T-cell (primary cell): ENCODE data around the gene TRMT61A. TPM values are rescaled to one million over a fixed set of nuclear protein-coding genes. Genes with fewer than 3 reads are reported as not detected.

ENCODE experiments used
- ATAC-seq, 4 experiments: fragments of 200-7000 bp in 3 of 4; fragments of 150-1000 bp in 1 of 4; cut with Tn5 transposase; replicated peaks in 1 of 4; 1 replicate in 3 of 4; 2 replicates in 1 of 4; pipeline ENCODE4 v1.10.0; 2021; ENCODE audit warnings: moderate library complexity in 3 of 4, mild to moderate bottlenecking in 2 of 4, moderate number of reproducible peaks in 1 of 4
- CTCF ChIA-PET, 2 donors: fragments of 300-600 bp; sonication (Branson Sonifier 250); formaldehyde crosslinking; loops; one replicate each; lab custom pipeline; 2022; ENCODE audit warnings: antibody characterized with exemption in 2 of 2; lab: Charles Lee
- POLR2A ChIA-PET, 2 donors: fragments of 300-600 bp; sonication (Branson Sonifier 250); formaldehyde crosslinking; loops; one replicate each; lab custom pipeline; 2022; ENCODE audit warnings: antibody characterized with exemption in 2 of 2; lab: Charles Lee
- DNase-seq, 35 experiments: peaks; one replicate each; pipeline versions ENCODE4 v3.0.0 to v3.0.0-alpha.2; 2013 to 2023
- H3K27ac ChIP-seq: one replicate; pipeline ENCODE4 v1.5.1; 2013; ENCODE audit warnings: low read length
- H3K27me3 ChIP-seq, 2 experiments: replicated peaks in 1 of 2; 1 replicate in 1 of 2; 2 replicates in 1 of 2; pipeline versions ENCODE4 v1.6.1 to v1.7.0; 2013; ENCODE audit warnings: low read length in 1 of 2, mixed read lengths in 1 of 2; ENCODE audit not compliant: control insufficient read depth in 2 of 2, insufficient read depth in 2 of 2; ENCODE audit errors: extremely low read depth in 1 of 2
- H3K36me3 ChIP-seq, 2 donors: 1 replicate in 1 of 2; 2 replicates in 1 of 2; pipeline versions ENCODE4 v1.6.1 to v1.7.0; 2013; ENCODE audit warnings: low read length in 1 of 2; ENCODE audit not compliant: control insufficient read depth in 2 of 2, insufficient read depth in 1 of 2; ENCODE audit errors: extremely low read depth in 1 of 2
- H3K4me1 ChIP-seq, 2 experiments: 1 replicate in 1 of 2; 2 replicates in 1 of 2; pipeline versions ENCODE4 v1.6.1 to v1.7.0; 2013; ENCODE audit warnings: low read length in 2 of 2, mixed read lengths in 1 of 2; ENCODE audit not compliant: insufficient read depth in 2 of 2, control insufficient read depth in 1 of 2; ENCODE audit errors: extremely low read depth in 1 of 2
- H3K4me3 ChIP-seq, 2 donors: 1 replicate in 1 of 2; 2 replicates in 1 of 2; pipeline versions ENCODE4 v1.5.1 to v1.7.0; 2013; ENCODE audit warnings: mild to moderate bottlenecking in 2 of 2, low read length in 1 of 2, moderate library complexity in 1 of 2; ENCODE audit not compliant: control insufficient read depth in 1 of 2; ENCODE audit errors: extremely low read depth in 1 of 2
- H3K9me3 ChIP-seq: 2 replicates; pipeline ENCODE4 v1.7.0; 2013
- H3K27ac Mint-ChIP-seq, 2 donors: one replicate each; pipeline ENCODE4 v1.8.0; 2020 to 2021; ENCODE audit warnings: mild to moderate bottlenecking in 2 of 2, mixed read lengths in 2 of 2
- H3K27me3 Mint-ChIP-seq, 2 donors: one replicate each; pipeline ENCODE4 v1.8.0; 2021 to 2022; ENCODE audit warnings: mixed read lengths in 2 of 2
- H3K36me3 Mint-ChIP-seq: one replicate; pipeline ENCODE4 v1.8.0; 2021; ENCODE audit warnings: mixed read lengths
- H3K4me1 Mint-ChIP-seq, 3 donors: one replicate each; pipeline ENCODE4 v1.8.0; 2020 to 2022; ENCODE audit warnings: mixed read lengths in 3 of 3, mild to moderate bottlenecking in 1 of 3
- H3K4me3 Mint-ChIP-seq, 3 donors: one replicate each; pipeline ENCODE4 v1.8.0; 2020 to 2022; ENCODE audit warnings: mild to moderate bottlenecking in 3 of 3, mixed read lengths in 3 of 3, moderate library complexity in 3 of 3
- H3K9me3 Mint-ChIP-seq, 3 donors: one replicate each; pipeline ENCODE4 v1.8.0; 2020 to 2022; ENCODE audit warnings: mixed read lengths in 3 of 3
- WGBS: methylation state at CpG from one replicate; pipeline ENCODE4 v1.1.5; 2013; ENCODE audit warnings: missing lambda C conversion rate; ENCODE audit not compliant: insufficient coverage; 5-methylcytosine and 5-hydroxymethylcytosine counted together
- total RNA-seq, 35 experiments: library from RNA in 6 of 35; stranded (reverse) in 6 of 35; fragments of 120-200 nt in 1 of 35; gene quantifications; one replicate each; pipeline versions ENCODE4 v1.2.1 to v1.2.4 and lab custom pipeline; 2013 to 2026

Gene TRMT61A
- total RNA-seq, 5 donors from 2014 or later (not counting 1 experiment from before 2014, with no cell fraction given), result 10.0 to 20.3 (median 17.6) TPM

GRCh38 chr14:103489621-103490020 is 39.4 kb upstream of the TRMT61A start:
- CTCF ChIA-PET, result no interaction called here
- DNase-seq (no peak), ATAC-seq (no peak)
- no peaks in the 10 kb centered on the region for H3K9me3 ChIP-seq
- H3K9me3 Mint-ChIP-seq, result no peaks in the 10 kb centered on the region
- H3K36me3 Mint-ChIP-seq, result peaks cover 30% of the 10 kb centered on the region
- H3K4me3 ChIP-seq, result no peak overlapping the region
- no CpG with 5 or more reads among the region's 2 CpGs for WGBS
- H3K36me3 ChIP-seq, result peaks cover 9 to 53% of the 10 kb centered on the region in 2 donors
- H3K4me3 Mint-ChIP-seq, result no peak overlapping the region
- H3K27ac Mint-ChIP-seq, result peak overlapping the region; percentile 8 to 24
- no peaks in the 10 kb centered on the region for H3K4me1 ChIP-seq
- no peaks in the 10 kb centered on the region for H3K27me3 ChIP-seq
- POLR2A ChIA-PET, result no interaction called here
- H3K4me1 Mint-ChIP-seq, result no peaks in the 10 kb centered on the region
- no peak overlapping the region for H3K27ac ChIP-seq
- no peaks in the 10 kb centered on the region for H3K27me3 Mint-ChIP-seq

GRCh38 chr14:103491691-103492090 is 37.3 kb upstream of the TRMT61A start:
- Mint-ChIP-seq H3K36me3 (peaks cover 30% of the 10 kb centered on the region), H3K4me1 (no peaks in the 10 kb centered on the region), H3K27ac (no peak overlapping the region), H3K27me3 (no peaks in the 10 kb centered on the region), H3K4me3 (no peak overlapping the region), H3K9me3 (no peaks in the 10 kb centered on the region)
- no peaks in the 10 kb centered on the region for H3K27me3 ChIP-seq
- ATAC-seq (no peak), DNase-seq (no peak)
- H3K4me3 ChIP-seq, result no peak overlapping the region
- H3K27ac ChIP-seq, result no peak overlapping the region
- 83% methylated on average over 1 of the region's 10 CpGs for WGBS
- H3K36me3 ChIP-seq, result peaks cover 12 to 63% of the 10 kb centered on the region in 2 donors
- no peaks in the 10 kb centered on the region for H3K4me1 ChIP-seq
- CTCF ChIA-PET, result no interaction called here
- POLR2A ChIA-PET, result no interaction called here
- no peaks in the 10 kb centered on the region for H3K9me3 ChIP-seq

GRCh38 chr14:103492156-103492925 is 36.7 kb upstream of the TRMT61A start:
- Histone ChIP-seq H3K4me3 (no peak overlapping the region), H3K4me1 (no peaks in the 10 kb centered on the region), H3K36me3 (peaks cover 12 to 65% of the 10 kb centered on the region in 2 donors), H3K27me3 (no peaks in the 10 kb centered on the region), H3K9me3 (no peaks in the 10 kb centered on the region), H3K27ac (no peak overlapping the region)
- no peaks in the 10 kb centered on the region for H3K27me3 Mint-ChIP-seq
- H3K36me3 Mint-ChIP-seq, result peaks cover 28% of the 10 kb centered on the region
- DNase-seq, result no peak
- H3K27ac Mint-ChIP-seq, result no peak overlapping the region
- ChIA-PET CTCF (no interaction called here), POLR2A (no interaction called here)
- WGBS, result 100% methylated on average over 3 of the region's 6 CpGs
- no peaks in the 10 kb centered on the region for H3K9me3 Mint-ChIP-seq
- no peak overlapping the region for H3K4me3 Mint-ChIP-seq
- ATAC-seq, result no peak
- H3K4me1 Mint-ChIP-seq, result no peaks in the 10 kb centered on the region

GRCh38 chr14:103495854-103496253 is 33.1 kb upstream of the TRMT61A start:
- no peak overlapping the region for H3K4me3 ChIP-seq
- no peaks in the 10 kb centered on the region for H3K27me3 Mint-ChIP-seq
- peaks cover 9 to 10% (median 9%) of the 10 kb centered on the region in 3 donors for H3K4me1 Mint-ChIP-seq
- no peak overlapping the region for H3K4me3 Mint-ChIP-seq
- no peak for ATAC-seq
- H3K4me1 ChIP-seq, result peaks cover 0 to 8% of the 10 kb centered on the region in 2 experiments
- H3K36me3 Mint-ChIP-seq, result peaks cover 18% of the 10 kb centered on the region
- H3K9me3 ChIP-seq, result no peaks in the 10 kb centered on the region
- no peak for DNase-seq
- no peaks in the 10 kb centered on the region for H3K9me3 Mint-ChIP-seq
- H3K27ac Mint-ChIP-seq, result peak overlapping the region in 1 of 2 donors; percentile 16
- no peaks in the 10 kb centered on the region for H3K27me3 ChIP-seq
- WGBS, result no CpG with 5 or more reads among the region's 2 CpGs
- POLR2A ChIA-PET, result no interaction called here
- CTCF ChIA-PET, result no interaction called here
- no peak overlapping the region for H3K27ac ChIP-seq
- peaks cover 14 to 56% of the 10 kb centered on the region in 2 donors for H3K36me3 ChIP-seq

- POLR2A ChIA-PET, result no interaction called here
- Histone ChIP-seq H3K4me3 (no peak overlapping the region), H3K9me3 (no peaks in the 10 kb centered on the region), H3K4me1 (peaks cover 0 to 8% of the 10 kb centered on the region in 2 experiments), H3K27ac (no peak overlapping the region), H3K36me3 (peaks cover 20 to 56% of the 10 kb centered on the region in 2 donors), H3K27me3 (no peaks in the 10 kb centered on the region)
- WGBS, result no CpG with 5 or more reads among the region's 1 CpG
- DNase-seq (no peak), ATAC-seq (no peak)
- H3K4me1 Mint-ChIP-seq, result peaks cover 9 to 10% (median 10%) of the 10 kb centered on the region in 3 donors
- peaks cover 19% of the 10 kb centered on the region for H3K36me3 Mint-ChIP-seq
- CTCF ChIA-PET, result interaction anchor here in 1 of 2 donors (0.7 kb wide), 1 partner anchor 198 kb away, joined by 4 read pairs; no protein-coding TSS in a partner anchor
- H3K4me3 Mint-ChIP-seq, result no peak overlapping the region
- H3K9me3 Mint-ChIP-seq, result no peaks in the 10 kb centered on the region
- no peak overlapping the region for H3K27ac Mint-ChIP-seq
- H3K27me3 Mint-ChIP-seq, result no peaks in the 10 kb centered on the region
These were observed 32.2 kb upstream of the TRMT61A start for GRCh38 chr14:103496776-103497175.

GRCh38 chr14:103499709-103500108 is 29.3 kb upstream of the TRMT61A start:
- Mint-ChIP-seq H3K9me3 (no peaks in the 10 kb centered on the region), H3K36me3 (peaks cover 35% of the 10 kb centered on the region), H3K27me3 (no peaks in the 10 kb centered on the region), H3K4me1 (peaks cover 9 to 10% (median 10%) of the 10 kb centered on the region in 3 donors), H3K27ac (peak overlapping the region in 1 of 2 donors; percentile 29), H3K4me3 (no peak overlapping the region)
- H3K36me3 ChIP-seq, result peaks cover 16 to 65% of the 10 kb centered on the region in 2 donors
- CTCF ChIA-PET, result interaction anchor here in 1 of 2 donors (1.7 kb wide), 1 partner anchor 48 kb away, joined by 4 read pairs; no protein-coding TSS in a partner anchor
- peak; percentile 28 to 48 (median 42) for ATAC-seq
- H3K4me3 ChIP-seq, result no peak overlapping the region
- no peak overlapping the region for H3K27ac ChIP-seq
- WGBS, result 91% methylated on average over 8 of the region's 10 CpGs
- H3K4me1 ChIP-seq, result peaks cover 0 to 8% of the 10 kb centered on the region in 2 experiments
- POLR2A ChIA-PET, result no interaction called here
- DNase-seq, result no peak
- no peaks in the 10 kb centered on the region for H3K27me3 ChIP-seq
- no peaks in the 10 kb centered on the region for H3K9me3 ChIP-seq
